Amniotic stem cell (primary cell): ENCODE measurements around the gene TAAR2.
"Not testable (repeated sequence)": the region's sequence is repeated elsewhere in the genome, so short reads cannot be mapped to it uniquely, and the experiment has no call there.

Source experiments
- DNase-seq: peaks from one replicate; lab custom pipeline; 2025; lab: John Stamatoyannopoulos, UW

TAAR2 gene

GRCh38 chr6:132612449-132613108 lies 11.5 kb downstream of the TAAR2 start:
- no peak for DNase-seq

- DNase-seq, result no peak
These were observed 12.5 kb downstream of the TAAR2 start for GRCh38 chr6:132611616-132612015.

GRCh38 chr6:132607544-132608233 lies 16.4 kb downstream of the TAAR2 start:
- DNase-seq, result no peak

- DNase-seq, result no peak
These were observed 19.4 kb downstream of the TAAR2 start for GRCh38 chr6:132604635-132605152.

- DNase-seq, result not testable (repeated sequence)
These were observed 23.2 kb downstream of the TAAR2 start for GRCh38 chr6:132600900-132601299.

- DNase-seq, result no peak
These were observed 25.6 kb downstream of the TAAR2 start for GRCh38 chr6:132598473-132598872.

GRCh38 chr6:132596201-132596600 lies 27.9 kb downstream of the TAAR2 start:
- DNase-seq, result no peak

- DNase-seq, result no peak
These were observed 31.2 kb downstream of the TAAR2 start for GRCh38 chr6:132592855-132593254.

GRCh38 chr6:132590362-132590761 lies 33.7 kb downstream of the TAAR2 start:
- no peak for DNase-seq

GRCh38 chr6:132589454-132589853 lies 34.6 kb downstream of the TAAR2 start, which contains the start of gene TAAR5:
TSS of gene TAAR5 (minus strand) at chr6:132589741. CDS start at chr6:132589686, 55 bp downstream.
- DNase-seq, result no peak

- DNase-seq, result no peak
These were observed 36.7 kb downstream of the TAAR2 start for GRCh38 chr6:132587424-132587823.

GRCh38 chr6:132584698-132585097 lies 39.4 kb downstream of the TAAR2 start:
- DNase-seq, result no peak

GRCh38 chr6:132571774-132572173 lies 52.3 kb downstream of the TAAR2 start:
- DNase-seq, result no peak

GRCh38 chr6:132570221-132570777 lies 53.8 kb downstream of the TAAR2 start, which contains the start of gene TAAR6:
TSS of gene TAAR6 (plus strand) at chr6:132570322. CDS start at chr6:132570322, 0 bp downstream.
- DNase-seq, result no peak

GRCh38 chr6:132569170-132569569 lies 54.9 kb downstream of the TAAR2 start:
- no peak for DNase-seq

- no peak for DNase-seq
These were observed 55.5 kb downstream of the TAAR2 start for GRCh38 chr6:132568611-132569010.

GRCh38 chr6:132567566-132567965 lies 56.5 kb downstream of the TAAR2 start:
- no peak for DNase-seq
